Hematopoietic multipotent progenitor cell treated with erythropoietin and hydrocortisone succinate and interleukin-3 and kit ligand, for 17 days (in vitro differentiated cells): ENCODE results near the gene ZNF536.

Experiments used
- DNase-seq: peaks from one replicate; pipeline ENCODE4 v3.0.0-alpha.2; 2015; ENCODE audit warnings: low spot score

ZNF536 gene

DNA sequence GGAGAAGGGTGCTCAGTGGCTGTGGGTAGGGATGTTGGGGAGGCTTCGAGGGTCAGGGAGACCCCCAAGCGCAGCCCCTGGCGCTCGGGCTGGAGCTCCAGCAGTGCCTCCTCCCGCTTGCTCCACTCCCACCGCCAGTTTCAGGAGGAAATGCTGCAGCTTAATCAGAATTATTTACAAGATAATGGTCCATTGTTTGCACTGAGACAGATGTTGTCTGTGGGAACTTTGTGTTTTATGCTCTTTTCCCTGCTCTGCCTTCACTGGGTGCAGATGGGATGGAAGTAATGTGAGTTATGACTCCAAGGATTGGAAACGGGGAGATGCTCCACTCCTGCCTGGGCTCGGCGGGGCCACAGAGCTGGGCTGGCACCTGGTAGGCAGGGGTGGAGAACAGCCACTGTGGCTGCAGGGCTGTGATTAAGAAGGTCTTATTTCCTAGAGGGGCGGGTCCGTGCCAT is 192.4 kb downstream of the ZNF536 start:
- DNase-seq = no peak

DNA sequence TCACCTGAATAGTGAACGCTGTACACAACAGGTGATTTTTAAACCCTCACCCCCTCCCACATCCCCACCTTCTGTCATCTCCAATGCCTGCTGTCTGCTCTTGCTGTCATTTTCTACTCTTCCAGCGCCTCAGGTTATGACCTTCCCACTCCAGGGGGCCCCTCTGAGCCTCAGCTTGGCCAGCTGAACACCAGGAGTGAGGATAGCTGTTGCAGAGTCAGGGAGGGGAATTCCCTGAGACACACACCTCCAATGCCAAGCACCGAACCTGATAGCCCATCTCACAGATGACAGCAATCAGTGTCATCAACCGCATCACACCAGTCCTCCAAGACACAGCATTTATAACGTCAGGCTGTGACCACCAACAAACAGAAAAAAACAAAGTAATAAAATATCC is 193.5 kb downstream of the ZNF536 start:
- no peak for DNase-seq

DNA sequence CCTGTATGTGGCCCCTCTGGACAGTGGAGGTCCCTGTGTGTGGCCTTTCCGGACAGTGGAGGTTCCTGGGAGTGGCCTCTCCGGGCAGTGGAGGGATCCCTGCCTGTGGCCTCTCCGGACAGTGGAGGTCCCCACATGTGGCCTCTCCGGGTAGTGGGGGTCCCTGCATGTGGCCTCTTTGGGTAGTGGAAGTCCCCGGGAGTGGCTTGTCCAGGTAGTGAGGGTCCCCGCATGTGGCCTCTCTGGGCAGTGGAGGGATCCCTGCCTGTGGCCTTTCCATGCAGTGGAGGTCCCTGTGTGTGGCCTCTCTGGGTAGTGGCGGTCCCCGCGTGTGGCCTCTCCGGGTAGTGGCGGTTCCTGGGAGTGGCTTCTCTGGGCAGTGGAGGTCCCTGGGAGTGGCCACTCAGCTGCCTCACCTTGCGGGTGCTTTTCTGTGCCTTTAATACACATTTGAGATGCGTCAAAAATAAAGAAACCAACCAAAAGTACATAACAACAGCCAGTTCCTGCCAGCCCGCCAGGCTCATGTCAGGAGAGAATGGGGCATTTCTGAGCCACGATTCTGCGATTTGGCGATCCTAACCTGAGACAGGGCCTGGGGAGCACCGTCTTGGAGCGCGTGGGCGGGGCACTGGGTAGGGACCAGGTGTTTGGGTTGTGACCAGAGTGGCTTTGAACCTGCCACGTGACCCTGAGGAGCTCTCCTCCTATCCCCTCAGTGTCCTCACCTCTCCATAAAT is 194.7 kb downstream of the ZNF536 start:
- no peak for DNase-seq

DNA sequence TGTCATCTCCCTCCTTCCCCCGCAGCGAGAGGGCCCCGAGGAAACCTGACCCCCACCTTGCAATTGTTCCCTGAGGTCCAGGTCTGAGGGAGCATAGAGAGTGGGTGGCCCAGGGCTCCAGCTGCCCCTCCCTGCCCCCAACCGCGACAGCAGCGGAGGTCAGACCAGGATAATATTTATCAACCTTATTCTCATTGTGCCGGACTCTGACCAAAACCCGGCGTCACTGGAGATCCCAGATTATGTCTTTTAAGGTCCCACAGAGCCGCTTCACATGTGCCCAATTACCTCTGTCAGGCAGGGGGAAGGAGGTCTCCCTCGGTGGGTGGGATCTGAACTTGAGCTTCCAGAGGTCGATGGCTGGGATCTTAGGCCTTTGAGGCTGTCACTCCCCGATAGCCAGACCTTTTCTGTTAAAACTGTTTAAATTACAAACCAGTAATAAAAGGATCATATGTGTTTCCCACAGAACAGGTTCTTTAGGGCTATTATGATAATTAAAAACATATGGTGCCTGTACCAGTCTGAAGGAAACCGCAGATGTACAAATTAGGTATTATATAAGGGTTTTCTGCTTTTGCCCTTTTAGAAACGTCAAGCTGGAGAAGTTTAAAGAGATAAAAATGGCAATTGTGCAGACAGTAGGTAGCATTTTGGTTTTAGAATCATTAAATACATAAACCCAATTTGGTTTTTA is 195.5 kb downstream of the ZNF536 start:
- no peak for DNase-seq

DNA sequence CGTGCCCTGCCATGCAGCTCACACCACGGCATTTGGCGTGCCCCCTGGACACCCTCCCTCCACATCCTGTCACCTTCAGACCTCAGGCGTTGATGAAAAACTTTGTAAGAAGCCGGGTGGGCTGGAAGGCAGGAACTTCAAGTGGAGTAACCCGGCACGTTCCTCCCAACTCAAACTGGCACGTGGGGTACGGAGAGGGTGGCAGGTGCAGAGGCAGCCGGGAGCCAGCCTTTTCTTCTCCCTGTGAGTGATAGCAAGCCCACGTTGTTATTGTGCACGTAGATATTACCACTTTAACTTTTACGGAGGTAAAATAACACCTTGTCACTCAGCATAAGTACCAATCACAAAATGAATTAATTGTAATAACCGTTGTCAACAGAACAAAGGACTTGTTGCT is 198.0 kb downstream of the ZNF536 start:
- no peak for DNase-seq

DNA sequence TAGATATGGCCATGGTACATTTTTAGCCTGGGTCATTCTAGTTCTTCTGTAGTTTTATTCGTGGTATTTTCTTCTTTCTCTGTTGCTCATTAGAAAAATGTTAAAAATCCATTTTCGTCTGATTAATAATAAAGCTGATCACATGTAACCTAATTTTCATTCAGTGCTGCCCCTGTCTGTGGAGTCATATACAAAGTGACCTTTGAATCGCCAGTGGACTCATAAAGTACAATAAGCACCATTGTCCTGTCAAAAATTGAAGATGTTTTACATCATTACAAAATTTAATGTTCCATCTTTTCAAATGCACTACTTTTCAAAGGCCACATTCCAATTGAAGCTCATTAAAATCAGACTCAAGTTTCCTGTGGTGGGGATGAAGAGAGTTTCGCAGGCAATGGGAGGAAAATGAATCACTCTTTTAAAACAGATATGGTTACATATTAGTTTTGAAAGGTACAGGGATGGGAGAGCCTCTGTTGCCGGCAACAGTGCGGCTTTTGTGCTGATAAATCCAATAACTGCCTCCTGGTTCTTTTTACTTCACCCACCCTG is 205.4 kb downstream of the ZNF536 start:
- no peak for DNase-seq

DNA sequence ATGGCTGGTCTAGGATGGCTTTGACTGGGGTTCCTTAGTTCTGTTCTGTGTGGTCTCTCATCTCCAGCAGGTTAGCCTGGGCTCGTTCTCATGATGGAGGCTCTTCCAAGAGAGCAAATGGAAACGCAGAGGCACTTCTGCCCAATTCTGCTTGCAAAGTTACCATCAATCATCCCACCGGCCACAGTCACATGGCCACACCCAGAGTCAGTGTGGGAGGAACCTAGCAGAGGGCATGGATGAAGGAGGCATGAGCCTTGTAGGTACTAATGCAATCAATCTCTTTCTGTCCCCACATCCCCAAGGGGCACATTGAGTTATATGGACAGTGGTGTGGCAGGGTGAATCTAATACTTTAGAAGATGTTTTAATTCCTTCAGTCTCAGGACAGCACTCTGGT is 207.2 kb downstream of the ZNF536 start:
- DNase-seq = no peak

DNA sequence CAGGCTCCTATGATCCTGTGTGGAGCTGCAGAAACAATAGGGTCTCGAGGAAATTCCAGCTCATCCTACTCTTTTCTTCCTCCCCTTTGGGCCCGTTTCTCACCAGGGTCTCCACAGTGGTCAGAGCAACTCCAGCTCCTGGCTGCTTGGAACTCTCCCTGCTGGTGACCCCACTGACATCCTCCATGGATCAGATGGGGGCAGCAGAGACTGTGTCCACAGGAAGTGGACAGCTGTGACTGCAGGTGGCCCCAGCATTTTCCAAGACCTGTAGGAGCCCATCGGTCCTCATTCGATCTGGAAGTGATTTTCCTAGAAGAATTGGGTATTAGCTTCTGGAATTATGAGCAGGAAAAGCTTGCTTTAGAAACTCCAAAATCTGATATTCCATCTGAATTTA is 208.5 kb downstream of the ZNF536 start:
- no peak for DNase-seq

DNA sequence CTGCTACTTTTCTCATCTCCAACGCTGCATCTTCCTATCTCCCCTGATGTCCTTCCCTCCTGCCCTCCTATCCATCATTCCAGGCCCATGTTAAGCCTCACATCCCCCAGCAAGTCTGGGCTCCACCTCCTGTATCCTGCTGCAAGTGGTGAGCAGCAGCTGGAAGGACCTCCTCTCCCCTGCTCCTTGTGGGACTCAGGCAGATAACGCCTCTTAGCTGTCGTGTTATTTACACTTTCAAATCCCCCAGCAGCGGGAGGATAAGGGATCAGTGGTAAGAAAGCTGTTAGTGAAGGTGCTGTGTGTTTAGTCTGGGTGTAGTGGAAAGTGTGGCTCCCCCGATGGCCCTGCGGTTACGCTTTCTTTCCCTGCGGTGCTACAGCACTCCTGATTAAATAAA is 211.9 kb downstream of the ZNF536 start:
- no peak for DNase-seq

DNA sequence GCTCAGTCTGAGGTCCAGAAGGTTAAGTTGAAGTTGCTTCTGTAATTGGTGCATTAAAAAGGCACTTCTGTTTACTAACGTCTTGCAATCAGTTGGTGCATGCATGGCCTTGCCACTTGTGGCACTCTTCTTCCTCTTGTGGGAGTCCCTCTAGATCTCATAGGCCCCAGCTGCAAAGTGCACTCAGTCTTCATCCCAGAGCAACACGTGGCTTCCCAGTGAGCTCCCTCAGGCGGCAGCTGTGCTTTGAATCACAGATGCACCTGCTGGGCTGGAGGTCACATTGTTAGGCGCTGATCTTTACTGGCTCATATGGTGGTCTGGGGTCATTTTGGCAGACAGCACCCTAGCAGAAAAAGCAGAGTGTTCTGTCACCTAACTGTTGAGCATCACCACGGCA is 215.7 kb downstream of the ZNF536 start:
- DNase-seq = no peak

DNA sequence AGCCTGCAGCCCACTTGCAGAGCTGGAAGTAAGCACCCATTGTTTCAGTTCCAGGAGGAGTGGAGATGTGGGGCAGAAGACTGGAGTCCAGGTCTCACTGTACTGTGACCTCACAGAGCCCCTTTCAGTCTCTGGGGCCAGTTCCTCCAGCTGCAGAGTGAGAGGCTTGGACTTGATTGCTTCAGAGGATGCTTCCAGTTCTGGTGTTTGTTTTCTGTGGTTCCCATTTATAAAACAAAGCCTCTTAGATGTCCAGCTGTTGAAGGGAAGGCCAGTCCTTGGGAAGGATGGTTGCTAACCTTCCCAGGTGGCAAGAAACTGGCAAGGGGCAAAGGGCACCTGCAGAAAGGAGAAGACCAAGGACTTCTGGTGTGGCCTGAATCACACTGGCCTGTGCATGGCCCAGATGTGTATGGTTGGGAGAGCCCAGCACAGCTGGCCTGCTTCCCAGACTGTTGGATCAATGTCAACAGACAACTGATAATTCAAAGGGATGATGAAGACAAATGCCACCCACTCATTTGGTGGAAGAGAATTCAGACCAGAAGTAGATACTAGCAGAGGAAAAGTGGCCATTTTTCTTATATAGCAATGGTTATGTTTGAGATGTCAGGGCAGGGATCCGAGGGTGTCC is 218.5 kb downstream of the ZNF536 start:
- no peak for DNase-seq

DNA sequence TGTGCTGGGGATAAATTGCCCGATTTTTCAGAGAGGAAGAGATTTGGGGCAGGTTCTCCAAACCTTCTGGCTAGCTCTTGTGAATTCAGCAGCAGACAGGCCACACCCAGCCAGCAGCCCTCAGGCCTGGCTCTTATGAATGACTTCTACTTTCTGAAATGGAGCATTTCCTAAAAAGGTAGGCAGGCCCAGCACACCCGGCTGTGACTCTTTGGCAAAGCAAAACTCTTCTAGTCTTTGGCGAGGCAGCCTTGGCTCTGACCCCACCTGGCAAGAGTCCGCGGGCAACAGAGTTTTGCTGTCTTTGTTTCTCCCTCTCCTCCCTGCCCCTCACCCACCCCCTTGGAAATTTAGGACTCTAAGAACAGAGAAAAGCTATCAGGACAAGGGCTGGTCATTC is 221.2 kb downstream of the ZNF536 start:
- DNase-seq = no peak

DNA sequence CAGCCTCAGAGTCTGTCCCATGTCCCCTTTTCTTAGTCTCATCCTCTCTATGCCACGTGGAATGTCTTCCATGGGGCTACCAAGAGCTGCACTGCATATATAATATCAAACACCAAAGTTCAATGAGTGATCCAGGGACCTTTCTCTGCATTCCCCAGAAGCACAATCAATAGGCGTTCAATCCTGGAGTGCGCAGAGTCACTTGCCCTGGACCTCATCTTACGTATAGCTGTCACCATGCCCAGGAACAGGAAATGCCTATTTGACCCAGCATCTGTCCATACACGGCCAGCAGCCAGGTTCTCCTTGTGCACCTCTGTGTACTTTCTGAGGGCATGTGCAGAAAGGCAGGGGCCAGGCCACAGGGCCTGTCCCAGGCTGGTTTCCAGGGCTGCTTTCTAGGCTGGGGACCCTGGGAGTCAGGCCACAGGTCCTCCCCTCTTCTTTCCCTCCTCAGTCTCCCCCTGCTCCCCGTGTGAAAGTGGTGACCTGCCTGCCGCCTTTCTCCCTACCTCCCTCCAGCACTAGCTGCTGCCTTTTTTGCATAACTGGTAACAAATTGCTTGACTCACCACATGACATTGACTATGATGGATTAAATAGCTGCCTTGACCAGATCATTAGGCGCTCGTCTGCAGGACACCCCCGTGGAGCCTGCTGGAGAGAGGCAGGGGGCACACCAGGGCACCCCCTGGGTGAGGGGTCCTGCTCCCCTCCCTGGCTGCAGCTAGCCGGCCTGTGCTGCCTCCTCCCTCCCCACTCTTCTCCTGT is 222.0 kb downstream of the ZNF536 start:
- no peak for DNase-seq

DNA sequence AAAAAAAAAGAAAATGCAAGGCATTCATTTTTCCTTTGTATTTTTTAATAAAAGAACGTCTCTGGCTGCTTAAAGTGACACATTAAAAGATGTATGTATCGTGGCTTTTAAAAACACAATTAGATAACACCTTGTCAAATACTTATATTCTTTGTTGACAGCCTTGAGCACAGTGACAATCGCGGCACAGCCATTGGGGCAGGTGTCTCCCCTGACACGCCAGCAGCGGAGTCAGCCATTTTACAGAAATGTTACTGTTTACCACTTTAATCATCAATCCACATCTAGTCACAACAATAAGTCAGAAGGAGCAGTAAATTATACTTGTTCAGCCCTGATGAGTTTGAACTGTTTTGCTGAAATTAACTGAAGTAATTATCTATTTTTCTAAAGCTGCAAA is 224.1 kb downstream of the ZNF536 start:
- DNase-seq = no peak

DNA sequence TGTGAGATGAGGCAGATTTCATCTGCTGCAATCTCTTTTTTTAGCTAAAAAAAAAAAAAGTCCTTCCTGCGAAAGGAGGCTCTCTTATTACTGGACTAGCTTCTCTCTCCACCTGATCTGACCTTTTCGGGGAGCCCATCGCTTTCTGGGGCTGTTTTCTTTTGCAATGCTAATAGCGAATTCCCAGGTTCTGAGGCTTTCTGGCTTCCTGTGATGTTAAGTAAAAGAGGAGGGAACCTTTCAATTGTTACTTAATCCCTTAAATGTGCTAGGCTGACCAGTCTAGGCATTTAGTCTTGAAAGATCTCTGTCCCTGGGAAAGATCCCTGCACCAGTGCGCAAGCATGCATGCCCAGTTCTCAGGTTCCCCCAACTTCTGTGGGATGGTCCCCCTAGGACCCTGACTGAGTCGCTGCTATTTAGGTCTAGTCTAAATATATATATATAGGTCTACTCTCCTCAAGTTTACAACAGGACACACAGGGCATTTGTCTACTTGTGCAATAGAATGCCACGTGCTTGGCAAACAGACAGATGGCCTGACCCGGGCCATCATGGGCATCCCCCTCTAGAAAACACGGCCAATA is 224.7 kb downstream of the ZNF536 start:
- no peak for DNase-seq

DNA sequence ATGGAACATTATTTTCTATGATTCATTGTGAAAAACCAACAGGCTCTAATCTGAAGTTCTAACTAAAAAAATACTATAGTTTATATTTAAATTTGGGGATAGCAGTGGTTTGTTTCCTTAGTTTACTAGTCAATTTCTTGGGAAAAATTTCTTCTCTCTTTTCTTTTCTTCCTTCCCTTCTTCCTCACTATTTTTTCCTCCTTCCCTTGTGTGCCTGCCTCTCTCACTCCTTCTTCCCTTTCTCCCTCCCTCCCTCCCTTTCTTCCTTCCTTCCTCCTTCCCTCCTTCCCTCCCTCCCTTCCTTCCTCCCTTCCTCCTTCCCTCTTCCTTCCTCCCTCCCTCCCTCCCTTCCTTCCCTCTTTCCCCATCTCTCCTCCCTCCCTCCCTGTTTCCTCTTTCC is 226.5 kb downstream of the ZNF536 start:
- DNase-seq = no peak

DNA sequence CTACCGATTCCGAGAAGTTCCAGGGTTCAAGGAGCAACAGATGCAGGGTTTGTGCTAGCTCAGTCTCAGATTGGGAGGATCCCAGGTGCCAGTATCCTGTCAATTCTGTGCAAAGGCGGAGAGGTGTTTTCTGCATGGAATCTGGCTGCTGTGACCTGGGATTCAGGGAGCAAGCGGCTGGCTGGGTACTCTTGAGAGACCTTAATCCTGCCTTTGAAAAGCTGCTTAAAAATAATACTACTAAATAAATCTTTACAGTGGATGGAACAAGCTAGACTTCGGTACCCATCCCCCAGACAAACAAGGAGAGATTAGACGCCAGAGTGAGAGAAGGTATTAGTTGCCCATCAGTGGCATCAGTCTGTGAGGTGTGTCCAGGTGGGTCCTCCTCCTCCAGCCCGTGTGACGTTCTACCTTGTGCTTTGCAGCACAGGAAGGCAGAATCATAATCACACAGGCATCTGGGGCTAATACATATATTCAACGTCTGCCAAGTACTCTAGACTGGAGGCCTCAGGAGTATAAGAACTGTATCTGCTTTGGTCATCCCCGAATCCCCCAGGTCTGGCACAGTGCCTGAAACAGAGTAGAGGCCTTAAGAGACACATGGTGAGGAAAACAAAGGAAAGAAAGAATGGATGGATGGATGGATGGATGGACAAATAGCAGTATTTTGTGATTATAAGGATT is 230.6 kb downstream of the ZNF536 start:
- DNase-seq = no peak

DNA sequence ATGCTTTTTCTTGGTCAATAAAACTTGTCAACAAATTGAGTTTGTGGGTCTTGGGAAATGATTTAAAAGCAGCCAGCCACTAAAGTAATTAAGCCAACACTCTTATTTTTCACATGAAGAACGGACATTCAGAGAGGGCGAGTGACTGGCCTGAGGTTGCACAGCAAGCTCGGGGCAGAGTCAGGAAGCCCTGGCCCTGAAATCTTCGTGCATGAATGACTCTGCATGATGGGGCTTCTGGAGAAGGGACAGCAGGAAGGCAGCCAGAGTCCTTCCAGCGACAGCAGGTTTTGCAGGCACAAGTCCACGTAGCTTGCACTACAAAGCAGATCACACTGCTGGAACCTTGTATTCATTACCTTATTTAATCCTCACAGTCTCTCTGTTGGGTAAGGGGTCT is 232.5 kb downstream of the ZNF536 start:
- no peak for DNase-seq

DNA sequence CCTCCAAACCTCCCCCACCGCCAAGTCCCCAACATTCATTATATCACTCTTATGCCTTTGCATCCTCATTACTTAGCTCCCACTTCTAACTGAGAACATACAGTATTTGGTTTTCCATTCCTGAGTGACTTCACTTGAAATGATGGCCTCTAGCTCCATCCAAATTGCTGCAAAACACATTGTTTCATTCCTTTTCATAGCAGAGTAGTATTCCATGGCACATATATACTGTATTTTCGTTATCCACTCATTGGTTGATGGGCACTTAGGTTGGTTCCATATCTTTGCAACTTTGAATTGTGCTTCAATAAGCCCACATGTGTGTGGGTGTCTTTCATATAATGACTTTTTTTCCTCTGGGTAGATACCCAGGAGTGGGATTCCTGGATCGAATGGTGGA is 233.1 kb downstream of the ZNF536 start:
- DNase-seq = no peak

DNA sequence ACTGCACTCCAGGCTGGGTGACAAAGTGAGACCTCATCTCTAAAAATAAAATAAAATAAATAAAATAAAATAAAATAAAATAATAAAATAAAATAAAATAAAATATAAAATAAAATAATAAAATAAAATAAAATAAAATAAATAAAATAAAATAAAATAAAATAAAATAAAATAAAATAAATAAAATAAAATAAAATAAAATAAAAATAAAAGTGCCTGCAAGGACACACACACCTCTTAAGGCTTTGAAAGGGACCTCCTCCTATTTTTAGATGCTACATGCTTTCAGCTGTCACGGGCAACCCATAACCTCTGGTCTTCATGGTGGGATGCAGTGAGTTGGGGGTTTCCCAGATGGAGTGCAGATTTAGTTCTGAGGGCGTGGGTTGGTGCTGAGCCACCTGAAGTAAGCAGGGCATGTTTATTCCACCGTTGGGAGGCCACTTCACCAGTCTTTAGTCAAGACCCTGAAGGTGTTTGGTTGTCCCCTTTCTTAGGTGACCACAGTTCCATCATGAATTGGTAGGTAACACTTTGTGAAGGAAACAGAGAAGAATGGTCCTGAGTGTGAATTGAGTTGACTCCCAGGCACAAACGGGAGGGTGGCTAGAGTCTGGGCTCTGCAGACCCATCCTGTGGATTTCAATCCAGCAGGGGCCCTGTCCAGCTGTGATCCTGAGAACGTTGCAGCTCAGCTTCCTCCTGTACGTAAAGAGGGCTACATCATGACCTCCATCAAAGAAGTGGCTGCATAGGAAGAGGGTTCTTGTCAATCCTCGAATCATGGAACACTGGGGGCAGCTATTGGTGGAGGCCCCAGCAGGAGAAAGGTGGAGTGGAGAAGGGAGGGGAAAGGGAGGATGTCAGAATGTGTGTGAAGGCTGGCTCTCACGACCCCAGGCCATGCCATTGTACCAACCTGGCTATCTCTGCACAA is 234.2 kb downstream of the ZNF536 start:
- DNase-seq = no peak
